Hindlimb muscle (tissue), 1 donor: ENCODE results near the gene KCTD14. TPM values are rescaled to one million over a fixed set of nuclear protein-coding genes. Genes with fewer than 3 reads are reported as not detected.
"Not testable (repeated sequence)": the region's sequence is repeated elsewhere in the genome, so short reads cannot be mapped to it uniquely, and the experiment has no call there.

Experiments used
- DNase-seq: peaks from one replicate; pipeline ENCODE4 v3.0.0-alpha.2; 2013
- polyA plus RNA-seq: library from polyadenylated mRNA; unstranded; fragments of 120-200 nt; gene quantifications from one replicate; pipeline ENCODE4 v1.2.1, GENCODE V29; 2013; ENCODE audit not compliant: insufficient read length

KCTD14 gene
- polyA plus RNA-seq, 1 donor, result 1.2 TPM

GRCh38 chr11:78020246-78020645, 2.8 kb downstream of the KCTD14 start:
- no peak for DNase-seq

GRCh38 chr11:78019808-78020207, 3.3 kb downstream of the KCTD14 start:
- DNase-seq, result no peak

GRCh38 chr11:78015878-78016277, 7.2 kb downstream of the KCTD14 start:
- no peak for DNase-seq

- DNase-seq, result not testable (repeated sequence)
These were observed 8.0 kb downstream of the KCTD14 start for GRCh38 chr11:78014937-78015520.

GRCh38 chr11:78011301-78011700, 11.8 kb downstream of the KCTD14 start:
- DNase-seq, result no peak

GRCh38 chr11:78010755-78011154, 12.3 kb downstream of the KCTD14 start:
- DNase-seq, result no peak

- no peak for DNase-seq
These were observed 12.8 kb downstream of the KCTD14 start for GRCh38 chr11:78010304-78010703.

GRCh38 chr11:78009062-78009461, 14.0 kb downstream of the KCTD14 start:
- no peak for DNase-seq

GRCh38 chr11:78000193-78000592, 22.9 kb downstream of the KCTD14 start:
- no peak for DNase-seq

- DNase-seq, result no peak
These were observed 23.5 kb downstream of the KCTD14 start for GRCh38 chr11:77999446-78000030.

GRCh38 chr11:77994434-77995362, 28.4 kb downstream of the KCTD14 start, which contains the start of gene INTS4:
INTS4 (minus strand) TSS chr11:77994668; CDS start chr11:77994643, 25 bp downstream.
- peak; percentile 99 for DNase-seq

- DNase-seq, result no peak
These were observed 29.2 kb downstream of the KCTD14 start for GRCh38 chr11:77993902-77994301.

GRCh38 chr11:77990981-77991380, 32.1 kb downstream of the KCTD14 start:
- DNase-seq, result no peak

- DNase-seq, result not testable (repeated sequence)
These were observed 36.6 kb downstream of the KCTD14 start for GRCh38 chr11:77986456-77986855.

GRCh38 chr11:77981346-77981947, 41.6 kb downstream of the KCTD14 start:
- DNase-seq, result no peak

GRCh38 chr11:77968337-77968736, 54.7 kb downstream of the KCTD14 start:
- no peak for DNase-seq

- no peak for DNase-seq
These were observed 55.3 kb downstream of the KCTD14 start for GRCh38 chr11:77967753-77968152.

GRCh38 chr11:77967121-77967520, 56.0 kb downstream of the KCTD14 start:
- DNase-seq, result no peak

- DNase-seq, result no peak
These were observed 56.7 kb downstream of the KCTD14 start for GRCh38 chr11:77966338-77966737.
